Measurements from ENCODE around the gene NMD3. TPM values are rescaled to one million over a fixed set of nuclear protein-coding genes. Genes with fewer than 3 reads are reported as not detected.
A peak's percentile ranks its signal among the peaks of the same experiment; 100 is the strongest.

NMD3 gene
- total and polyA plus RNA-seq, 2 of the 13 experiments (the other 11 are each of a cell fraction or from before 2014, with no cell fraction given): 44.2 to 55.2 TPM

GRCh38 chr3:161220850-161221753 lies at the start of gene NMD3 (continued):
- TF ChIP-seq ZBTB7A (CRISPR knock-in tag; IDR thresholded peaks at IDR 0.05) (no peak), POGZ (CRISPR knock-in tag; IDR thresholded peaks at IDR 0.05) (peak; percentile 84; the same call in 1 of the 2 replicates), BCL3 (CRISPR knock-in tag; IDR thresholded peaks at IDR 0.05) (peak; percentile 89), ZNF564 (CRISPR knock-in tag; IDR thresholded peaks at IDR 0.05) (peak; percentile 66; the same call in 1 of the 2 replicates), CREB1 (IDR thresholded peaks at IDR 0.05) (peak; percentile 90), CREB1 (CRISPR knock-in tag; IDR thresholded peaks at IDR 0.05) (peak; percentile 92), KLF6 (CRISPR knock-in tag; IDR thresholded peaks at IDR 0.05) (peak; percentile 82; the same call in 1 of the 2 replicates), ZNF510 (CRISPR knock-in tag; IDR thresholded peaks at IDR 0.05; ENCODE audit: low read depth) (no peak), ELF3 (CRISPR knock-in tag; IDR thresholded peaks at IDR 0.05) (peak; percentile 76), ZNF160 (CRISPR knock-in tag; IDR thresholded peaks at IDR 0.05) (no peak), MYC (CRISPR knock-in tag; IDR thresholded peaks at IDR 0.05; ENCODE audit: borderline replicate concordance) (peak; percentile 61; the same call in 1 of the 2 replicates), TAF1 (CRISPR knock-in tag; IDR thresholded peaks at IDR 0.05) (peak; percentile 83), ZBTB21 (CRISPR knock-in tag; IDR thresholded peaks at IDR 0.05) (0 out of 2 replicates have a peak, but pooled peaks have one; percentile 44), KDM2A (CRISPR knock-in tag; IDR thresholded peaks at IDR 0.05; ENCODE audit: borderline replicate concordance, low read depth) (peak; percentile 83; the same call in 1 of the 2 replicates), CHCHD3 (CRISPR knock-in tag; IDR thresholded peaks at IDR 0.05) (no peak), FOXO1 (CRISPR knock-in tag; IDR thresholded peaks at IDR 0.05) (no peak), PHF20 (CRISPR knock-in tag; IDR thresholded peaks at IDR 0.05) (peak; percentile 73), DMTF1 (CRISPR knock-in tag; IDR thresholded peaks at IDR 0.05) (no peak), SOX5 (CRISPR knock-in tag; IDR thresholded peaks at IDR 0.05; ENCODE audit: borderline replicate concordance) (peak; percentile 39; the same call in 1 of the 2 replicates), ZFP62 (CRISPR knock-in tag; IDR thresholded peaks at IDR 0.05) (no peak), HNRNPK (IDR thresholded peaks at IDR 0.05; ENCODE audit: low read depth, low read length, poor library complexity, severe bottlenecking) (peak; percentile 34), ZNF709 (CRISPR knock-in tag; IDR thresholded peaks at IDR 0.05) (peak; percentile 85; the same call in 1 of the 2 replicates)
- TF ChIP-seq, protein P1, sequence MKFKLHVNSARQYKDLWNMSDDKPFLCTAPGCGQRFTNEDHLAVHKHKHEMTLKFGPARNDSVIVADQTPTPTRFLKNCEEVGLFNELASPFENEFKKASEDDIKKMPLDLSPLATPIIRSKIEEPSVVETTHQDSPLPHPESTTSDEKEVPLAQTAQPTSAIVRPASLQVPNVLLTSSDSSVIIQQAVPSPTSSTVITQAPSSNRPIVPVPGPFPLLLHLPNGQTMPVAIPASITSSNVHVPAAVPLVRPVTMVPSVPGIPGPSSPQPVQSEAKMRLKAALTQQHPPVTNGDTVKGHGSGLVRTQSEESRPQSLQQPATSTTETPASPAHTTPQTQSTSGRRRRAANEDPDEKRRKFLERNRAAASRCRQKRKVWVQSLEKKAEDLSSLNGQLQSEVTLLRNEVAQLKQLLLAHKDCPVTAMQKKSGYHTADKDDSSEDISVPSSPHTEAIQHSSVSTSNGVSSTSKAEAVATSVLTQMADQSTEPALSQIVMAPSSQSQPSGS (CRISPR knock-in tag; IDR thresholded peaks at IDR 0.05): peak; percentile 41; the same call in 1 of the 2 replicates
- TF ChIP-seq, protein P2, sequence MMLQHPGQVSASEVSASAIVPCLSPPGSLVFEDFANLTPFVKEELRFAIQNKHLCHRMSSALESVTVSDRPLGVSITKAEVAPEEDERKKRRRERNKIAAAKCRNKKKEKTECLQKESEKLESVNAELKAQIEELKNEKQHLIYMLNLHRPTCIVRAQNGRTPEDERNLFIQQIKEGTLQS (CRISPR knock-in tag; IDR thresholded peaks at IDR 0.05): no peak
